CMK (cell line): ENCODE measurements around the gene MAGEE2.
A peak's percentile ranks its signal among the peaks of the same experiment; 100 is the strongest.
"Not testable (repeated sequence)": the region's sequence is repeated elsewhere in the genome, so short reads cannot be mapped to it uniquely, and the experiment has no call there.

Experiments used
- DNase-seq: peaks from one replicate; pipeline ENCODE4 v3.0.0-alpha.2; 2010; ENCODE audit warnings: low read depth

MAGEE2 gene

GRCh38 chrX:75784680-75785491 lies at the start of gene MAGEE2:
TSS of gene MAGEE2 (minus strand) at chrX:75785254. CDS start at chrX:75785051, 203 bp downstream.
- DNase-seq: no peak

- DNase-seq: no peak
Measured at GRCh38 chrX:75786290-75786689, 1.2 kb upstream of the MAGEE2 start.

- DNase-seq: no peak
Measured at GRCh38 chrX:75781611-75782010, 3.4 kb downstream of the MAGEE2 start.

DNA sequence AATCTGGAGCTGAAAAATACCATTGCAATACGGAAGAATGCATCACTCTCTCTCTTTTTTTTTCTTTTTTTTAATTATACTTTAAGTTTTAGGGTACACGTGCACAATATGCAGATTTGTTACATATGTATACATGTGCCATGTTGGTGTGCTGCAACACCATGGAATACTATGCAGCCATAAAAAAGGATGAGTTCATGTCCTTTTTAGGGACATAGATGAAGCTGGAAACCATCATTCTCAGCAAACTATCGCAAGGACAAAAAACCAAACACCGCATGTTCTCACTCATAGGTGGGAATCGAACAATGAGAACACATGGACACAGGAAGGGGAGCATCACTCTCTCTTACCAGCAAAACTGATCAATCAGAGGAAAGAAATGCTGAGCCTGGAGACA lies 17.0 kb downstream of the MAGEE2 start:
- not testable (repeated sequence) for DNase-seq

GRCh38 chrX:75748431-75748830 lies 36.6 kb downstream of the MAGEE2 start:
- DNase-seq: no peak

- peak; percentile 3 for DNase-seq
Measured at GRCh38 chrX:75746891-75747639, 38.0 kb downstream of the MAGEE2 start.
